Stimulated activated naive CD8-positive, alpha-beta T cell treated with anti-CD3 and anti-CD28 coated beads, Interleukin-15, amount 100 ng/mL, for 72 hours (primary cell): ENCODE measurements around the gene CDC42EP1.
"Not testable (repeated sequence)": the region's sequence is repeated elsewhere in the genome, so short reads cannot be mapped to it uniquely, and the experiment has no call there.

ENCODE experiments used
- ATAC-seq: fragments of 150-1000 bp; cut with Tn5 transposase; 2 replicates; pipeline ENCODE4 v1.10.0; 2021; ENCODE audit warnings: mild to moderate bottlenecking, moderate library complexity
- DNase-seq, 2 donors: peaks; one replicate each; pipeline ENCODE4 v3.0.0; 2021 to 2022
- H3K27ac Mint-ChIP-seq, 2 donors: one replicate each; pipeline ENCODE4 v1.8.0; 2022; ENCODE audit warnings: mild to moderate bottlenecking in 2 of 2, mixed read lengths in 2 of 2, moderate library complexity in 2 of 2
- H3K27me3 Mint-ChIP-seq: one replicate; pipeline ENCODE4 v1.8.0; 2022; ENCODE audit warnings: mixed read lengths
- H3K4me1 Mint-ChIP-seq: one replicate; pipeline ENCODE4 v1.8.0; 2022; ENCODE audit warnings: mild to moderate bottlenecking, mixed read lengths
- H3K4me3 Mint-ChIP-seq, 2 donors: one replicate each; pipeline ENCODE4 v1.8.0; 2022; ENCODE audit warnings: mild to moderate bottlenecking in 2 of 2, mixed read lengths in 2 of 2, moderate library complexity in 1 of 2
- H3K9me3 Mint-ChIP-seq, 2 donors: one replicate each; pipeline ENCODE4 v1.8.0; 2022; ENCODE audit warnings: mixed read lengths in 2 of 2

Gene CDC42EP1

GRCh38 chr22:37526376-37526775, 33.9 kb upstream of the CDC42EP1 start:
- Mint-ChIP-seq H3K9me3 (no peaks in the 10 kb centered on the region), H3K27me3 (peaks cover 30% of the 10 kb centered on the region), H3K4me3 (no peak overlapping the region), H3K27ac (peak overlapping the region in 1 of 2 donors; percentile 24), H3K4me1 (peaks cover 15% of the 10 kb centered on the region)
- ATAC-seq (no peak), DNase-seq (no peak)

DNA sequence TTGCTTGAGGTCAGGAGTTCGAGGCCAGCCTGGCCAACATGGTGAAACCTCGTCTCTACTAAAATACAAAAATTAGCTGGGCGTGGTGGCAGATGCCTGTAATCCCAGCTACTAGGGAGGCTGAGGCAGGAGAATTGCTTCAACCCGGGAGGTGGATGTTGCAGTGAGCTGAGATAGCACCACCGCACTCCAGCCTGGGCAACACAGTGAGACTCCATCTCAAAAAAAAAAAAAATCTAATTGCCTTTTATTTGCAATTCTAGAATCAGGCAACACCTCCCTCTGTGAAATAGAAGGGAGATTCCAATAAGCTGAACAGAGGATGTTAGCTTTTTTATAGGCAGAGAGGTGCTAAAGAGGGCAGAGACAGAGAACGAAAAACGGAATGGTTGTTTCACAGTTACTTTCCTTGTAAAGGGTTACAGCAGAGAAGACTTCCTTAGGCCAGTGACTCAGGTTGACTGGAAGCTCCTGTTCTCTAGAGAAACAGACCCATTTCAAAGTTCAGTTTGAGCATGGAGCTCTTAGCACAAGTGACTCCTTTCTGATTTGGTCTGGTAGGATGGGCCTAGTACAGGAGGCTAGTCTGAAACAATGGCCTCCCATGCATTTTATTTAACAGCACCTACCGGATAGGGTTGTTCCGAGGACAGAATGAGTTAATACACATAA, 33.1 kb upstream of the CDC42EP1 start:
- not testable (repeated sequence) for H3K9me3 Mint-ChIP-seq, DNase-seq, H3K4me3 Mint-ChIP-seq, H3K27ac Mint-ChIP-seq, ATAC-seq
- H3K4me1 Mint-ChIP-seq: peaks cover 15% of the 10 kb centered on the region
- peaks cover 26% of the 10 kb centered on the region for H3K27me3 Mint-ChIP-seq

DNA sequence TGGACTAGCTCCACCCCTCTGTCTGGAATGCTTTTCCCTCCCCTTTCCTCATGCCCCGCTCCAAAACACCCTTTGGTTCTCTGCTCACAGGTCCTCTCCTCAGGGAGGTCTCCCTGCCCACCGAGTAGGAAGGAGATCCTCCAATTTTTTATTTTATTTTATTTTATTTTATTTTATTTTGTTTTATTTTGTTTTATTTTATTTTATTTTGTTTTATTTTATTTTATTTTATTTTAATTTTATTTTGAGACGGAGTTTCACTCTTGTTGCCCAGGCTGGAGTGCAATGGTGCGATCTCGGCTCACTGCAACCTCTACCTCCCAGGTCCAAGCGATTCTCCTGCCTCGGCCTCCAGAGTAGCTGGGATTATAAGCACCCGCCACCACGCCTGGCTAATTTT, 32.3 kb upstream of the CDC42EP1 start:
- H3K4me3 Mint-ChIP-seq, DNase-seq, H3K9me3 Mint-ChIP-seq, H3K27ac Mint-ChIP-seq, ATAC-seq: not testable (repeated sequence)
- Mint-ChIP-seq H3K27me3 (peaks cover 24% of the 10 kb centered on the region), H3K4me1 (peaks cover 15% of the 10 kb centered on the region)

- DNase-seq (peak in 1 of 2 donors; percentile 22), ATAC-seq (peak; percentile 74)
- Mint-ChIP-seq H3K4me3 (no peak overlapping the region), H3K9me3 (no peaks in the 10 kb centered on the region), H3K27me3 (peaks cover 24% of the 10 kb centered on the region), H3K4me1 (peaks cover 31% of the 10 kb centered on the region), H3K27ac (no peak overlapping the region)
Measured at GRCh38 chr22:37529652-37530345, 30.5 kb upstream of the CDC42EP1 start.

DNA sequence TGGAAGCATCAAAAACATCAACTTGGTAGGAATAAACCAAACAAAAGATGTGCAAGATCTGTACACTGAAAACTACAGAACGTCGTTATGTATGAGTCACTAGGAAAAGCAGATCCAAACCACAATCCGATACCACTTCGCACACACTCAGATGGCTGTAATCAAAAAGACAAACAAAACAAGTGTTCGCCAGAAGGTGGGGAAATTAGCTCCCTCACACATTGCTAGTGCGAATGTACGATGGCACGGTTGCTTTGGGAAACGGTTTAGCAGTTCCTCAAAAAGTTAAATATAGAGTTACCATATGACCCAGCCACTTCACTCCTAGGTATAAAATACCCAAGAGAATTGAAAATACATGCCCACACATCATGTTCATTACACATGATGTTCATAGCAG, 26.3 kb upstream of the CDC42EP1 start:
- peak overlapping the region in 1 of 2 donors; percentile 28 for H3K27ac Mint-ChIP-seq
- H3K4me1 Mint-ChIP-seq: peaks cover 35% of the 10 kb centered on the region
- DNase-seq: no peak
- H3K4me3 Mint-ChIP-seq: no peak overlapping the region
- H3K9me3 Mint-ChIP-seq: no peaks in the 10 kb centered on the region
- peaks cover 29% of the 10 kb centered on the region for H3K27me3 Mint-ChIP-seq
- ATAC-seq: peak; percentile 47

GRCh38 chr22:37534445-37534844, 25.8 kb upstream of the CDC42EP1 start:
- no peak overlapping the region for H3K4me3 Mint-ChIP-seq
- H3K27me3 Mint-ChIP-seq: peaks cover 33% of the 10 kb centered on the region
- no peak overlapping the region for H3K27ac Mint-ChIP-seq
- no peak for ATAC-seq
- no peak for DNase-seq
- H3K4me1 Mint-ChIP-seq: peaks cover 38% of the 10 kb centered on the region
- H3K9me3 Mint-ChIP-seq: no peaks in the 10 kb centered on the region

- no peak overlapping the region for H3K27ac Mint-ChIP-seq
- ATAC-seq: no peak
- H3K27me3 Mint-ChIP-seq: peaks cover 40% of the 10 kb centered on the region
- no peaks in the 10 kb centered on the region for H3K9me3 Mint-ChIP-seq
- no peak for DNase-seq
- H3K4me1 Mint-ChIP-seq: peaks cover 31% of the 10 kb centered on the region
- H3K4me3 Mint-ChIP-seq: no peak overlapping the region
Measured at GRCh38 chr22:37535159-37535558, 25.1 kb upstream of the CDC42EP1 start.

GRCh38 chr22:37538590-37539357, 21.5 kb upstream of the CDC42EP1 start:
- peaks cover 58% of the 10 kb centered on the region for H3K27me3 Mint-ChIP-seq

DNA sequence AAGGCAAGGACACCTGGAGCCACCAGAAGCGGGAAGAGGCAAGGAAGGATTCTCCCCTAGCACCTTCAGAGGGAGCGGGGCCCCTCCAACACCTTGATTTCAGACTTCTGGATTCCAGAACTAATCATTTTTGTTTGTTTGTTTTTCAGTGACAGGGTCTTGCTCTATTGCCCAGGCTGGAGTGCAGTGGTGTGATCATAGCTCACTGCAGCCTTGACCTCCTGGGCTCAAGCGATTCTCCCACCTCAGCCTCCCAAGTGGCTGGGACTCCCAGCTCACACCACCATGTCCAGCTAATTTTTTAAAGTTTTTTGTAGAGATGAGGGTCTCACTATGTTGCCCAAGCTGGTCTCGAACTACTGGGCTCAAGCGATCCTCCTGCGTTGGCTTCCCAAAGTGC, 20.5 kb upstream of the CDC42EP1 start:
- peaks cover 60% of the 10 kb centered on the region for H3K27me3 Mint-ChIP-seq

More at GRCh38 chr22:37538590-37539357, 21.5 kb upstream of the CDC42EP1 start:
- DNase-seq (peak; percentile 87 to 94), ATAC-seq (peak; percentile 97)
- Mint-ChIP-seq H3K4me1 (peaks cover 50% of the 10 kb centered on the region), H3K27ac (peak overlapping the region; percentile 79 to 91), H3K4me3 (peak overlapping the region; percentile 77 to 78), H3K9me3 (no peaks in the 10 kb centered on the region)

GRCh38 chr22:37542416-37542815, 17.9 kb upstream of the CDC42EP1 start:
- peaks cover 65% of the 10 kb centered on the region for H3K4me1 Mint-ChIP-seq
- not testable (repeated sequence) for H3K27ac Mint-ChIP-seq, H3K9me3 Mint-ChIP-seq, ATAC-seq, DNase-seq, H3K4me3 Mint-ChIP-seq
- peaks cover 73% of the 10 kb centered on the region for H3K27me3 Mint-ChIP-seq

More for the DNA sequence above, 20.5 kb upstream of the CDC42EP1 start:
- H3K4me3 Mint-ChIP-seq, H3K9me3 Mint-ChIP-seq, ATAC-seq, H3K27ac Mint-ChIP-seq, DNase-seq: not testable (repeated sequence)
- H3K4me1 Mint-ChIP-seq: peaks cover 46% of the 10 kb centered on the region

- H3K27ac Mint-ChIP-seq: peak overlapping the region in 1 of 2 donors; percentile 15
- no peak overlapping the region for H3K4me3 Mint-ChIP-seq
- peaks cover 73% of the 10 kb centered on the region for H3K27me3 Mint-ChIP-seq
- ATAC-seq (no peak), DNase-seq (no peak)
- peaks cover 65% of the 10 kb centered on the region for H3K4me1 Mint-ChIP-seq
- no peaks in the 10 kb centered on the region for H3K9me3 Mint-ChIP-seq
Measured at GRCh38 chr22:37542959-37543358, 17.3 kb upstream of the CDC42EP1 start.

DNA sequence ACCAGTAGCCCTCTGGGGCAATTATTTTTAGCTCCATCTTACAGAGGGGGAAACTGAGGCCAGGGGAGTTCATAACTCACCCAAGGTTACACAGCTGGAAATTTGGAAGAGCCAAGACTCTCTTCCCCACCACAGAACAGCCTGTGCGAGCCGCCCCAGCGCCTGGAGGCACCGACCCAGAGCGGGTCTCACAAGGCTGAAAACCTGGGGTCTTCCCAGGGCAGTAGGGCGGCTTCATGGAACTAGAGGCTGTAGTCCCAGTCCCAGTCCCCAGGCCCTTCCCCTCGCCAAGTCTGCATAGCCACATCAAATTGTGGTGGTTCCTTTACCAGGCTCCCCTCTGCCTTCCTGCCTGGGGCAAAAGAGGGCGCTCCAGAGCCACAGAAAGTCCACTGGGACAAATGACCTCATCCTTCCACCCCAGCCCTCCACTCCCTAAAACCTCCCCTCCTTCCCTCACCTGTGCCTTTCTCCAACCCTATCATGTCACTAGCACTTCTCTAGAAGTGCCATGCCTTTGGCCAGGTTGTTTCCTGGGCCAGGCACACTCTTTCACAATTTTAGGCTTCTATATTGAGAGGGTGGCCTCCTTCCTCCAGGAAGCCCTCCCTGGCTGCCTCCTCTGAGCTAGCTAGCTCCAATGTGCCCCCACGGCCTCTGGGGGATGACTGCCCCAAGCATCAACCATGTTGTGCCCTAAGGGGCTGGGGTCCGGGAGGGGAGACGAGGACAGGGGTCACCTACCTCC, 15.2 kb upstream of the CDC42EP1 start:
- Mint-ChIP-seq H3K9me3 (no peaks in the 10 kb centered on the region), H3K4me1 (peaks cover 51% of the 10 kb centered on the region), H3K27ac (peak overlapping the region; percentile 76 to 90), H3K4me3 (peak overlapping the region in 1 of 2 donors; percentile 10), H3K27me3 (peaks cover 61% of the 10 kb centered on the region)
- DNase-seq (peak; percentile 40 to 67), ATAC-seq (peak; percentile 61)

DNA sequence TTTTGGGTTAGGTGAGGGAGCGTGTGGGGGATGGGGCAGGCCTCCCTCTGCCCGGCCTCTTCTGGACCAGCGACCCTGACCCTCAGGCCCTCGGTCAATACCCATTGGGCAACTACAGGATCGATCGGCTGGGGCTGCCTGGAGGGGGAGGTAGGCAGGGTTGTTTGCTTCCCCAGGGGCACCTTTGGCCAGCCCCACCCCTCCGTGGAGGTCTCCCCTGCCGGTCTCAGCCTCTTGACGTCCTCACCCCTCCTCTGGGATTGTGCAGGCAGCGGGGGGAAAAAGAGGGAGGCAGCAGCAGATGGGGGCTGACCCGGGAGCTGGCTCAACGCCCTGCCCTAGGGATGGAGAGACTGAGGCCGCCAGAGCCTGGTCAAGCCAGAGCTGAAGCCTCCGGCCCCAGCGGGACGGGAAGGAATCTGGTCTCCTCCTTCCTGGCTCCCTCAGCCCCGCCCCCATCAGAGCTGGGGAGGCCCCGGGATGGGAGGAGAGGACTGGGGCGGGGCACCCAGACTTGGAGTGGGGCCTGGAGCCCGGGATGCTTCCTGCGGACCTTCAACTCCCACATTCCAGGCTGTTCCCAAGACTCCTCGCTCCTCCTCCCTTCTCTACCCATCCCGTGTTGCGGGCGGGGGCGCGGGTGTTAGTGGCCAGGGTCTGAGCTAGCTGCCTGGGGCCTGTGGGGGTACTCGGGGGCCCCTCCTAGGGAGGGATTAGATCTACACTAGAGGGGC, 14.4 kb upstream of the CDC42EP1 start:
- Mint-ChIP-seq H3K4me3 (peak overlapping the region in 1 of 2 donors; percentile 10), H3K27me3 (peaks cover 57% of the 10 kb centered on the region), H3K9me3 (no peaks in the 10 kb centered on the region), H3K27ac (peak overlapping the region; percentile 84 to 90), H3K4me1 (peaks cover 44% of the 10 kb centered on the region)
- ATAC-seq (no peak), DNase-seq (no peak)

GRCh38 chr22:37546437-37547250, 13.6 kb upstream of the CDC42EP1 start:
- DNase-seq (no peak), ATAC-seq (no peak)
- Mint-ChIP-seq H3K4me1 (peaks cover 36% of the 10 kb centered on the region), H3K4me3 (no peak overlapping the region), H3K27me3 (peaks cover 59% of the 10 kb centered on the region), H3K9me3 (no peaks in the 10 kb centered on the region), H3K27ac (peak overlapping the region in 1 of 2 donors; percentile 0)
